Measurements from ENCODE around the gene ENO2. TPM values are rescaled to one million over a fixed set of nuclear protein-coding genes. Genes with fewer than 3 reads are reported as not detected.

ENO2 gene
- polyA plus RNA-seq, 1 donor = 18.6 TPM

DNA sequence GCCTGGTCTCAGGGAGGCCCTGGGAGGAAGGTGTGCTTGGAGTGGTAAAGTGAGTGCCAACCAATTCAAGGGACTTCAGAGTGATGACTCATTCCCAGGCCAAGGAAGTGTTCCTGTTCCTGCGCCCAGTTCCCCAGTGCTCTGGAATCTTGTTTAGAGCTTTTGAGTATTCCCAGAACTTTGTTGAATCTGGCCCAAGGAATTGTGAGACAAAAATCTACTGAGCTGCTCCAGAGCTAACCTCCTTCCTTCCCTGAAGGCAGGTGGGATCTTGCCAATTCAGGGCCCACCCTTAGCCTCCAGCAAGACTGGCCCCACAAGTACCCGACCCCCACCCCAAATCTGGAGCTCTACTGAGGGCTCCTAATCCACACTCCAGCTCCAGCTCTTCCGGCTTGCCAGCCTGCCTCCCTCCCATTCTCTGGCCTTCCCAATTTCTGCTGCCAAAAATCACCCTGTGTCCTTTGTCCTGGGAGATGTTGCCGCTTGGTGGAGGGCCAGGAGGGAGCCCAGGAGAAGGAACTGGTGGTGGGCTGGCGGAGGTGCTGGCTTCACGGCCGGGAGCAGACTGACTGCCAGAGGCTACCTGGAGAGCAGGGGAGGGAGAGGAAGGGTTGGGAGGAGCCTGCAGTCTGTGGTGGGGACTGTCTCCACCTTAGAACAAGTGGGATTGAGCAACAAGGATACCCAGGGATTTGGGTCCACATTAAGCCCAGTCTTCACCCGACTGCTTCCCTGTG is 11.3 kb downstream of the ENO2 start:
- Histone ChIP-seq H3K9me3 (ENCODE audit: control insufficient read depth, low read depth, low read length) (no peaks in the 10 kb centered on the region), H3K4me1 (ENCODE audit: control insufficient read depth, insufficient read depth, low read length) (peaks cover 39% of the 10 kb centered on the region), H3K27ac (ENCODE audit: low read length) (peak overlapping the region; percentile 84), H3K4me3 (ENCODE audit: low read length) (peak overlapping the region; percentile 23), H3K36me3 (ENCODE audit: control insufficient read depth, insufficient read depth, low read length) (no peaks in the 10 kb centered on the region), H3K27me3 (ENCODE audit: control insufficient read depth, insufficient read depth, low read length) (no peaks in the 10 kb centered on the region)
- WGBS (ENCODE audit: insufficient coverage, low lambda C conversion rate) = no CpG with 5 or more reads among the region's 8 CpGs
- peak in 1 of 2 donors; percentile 68 for DNase-seq

DNA sequence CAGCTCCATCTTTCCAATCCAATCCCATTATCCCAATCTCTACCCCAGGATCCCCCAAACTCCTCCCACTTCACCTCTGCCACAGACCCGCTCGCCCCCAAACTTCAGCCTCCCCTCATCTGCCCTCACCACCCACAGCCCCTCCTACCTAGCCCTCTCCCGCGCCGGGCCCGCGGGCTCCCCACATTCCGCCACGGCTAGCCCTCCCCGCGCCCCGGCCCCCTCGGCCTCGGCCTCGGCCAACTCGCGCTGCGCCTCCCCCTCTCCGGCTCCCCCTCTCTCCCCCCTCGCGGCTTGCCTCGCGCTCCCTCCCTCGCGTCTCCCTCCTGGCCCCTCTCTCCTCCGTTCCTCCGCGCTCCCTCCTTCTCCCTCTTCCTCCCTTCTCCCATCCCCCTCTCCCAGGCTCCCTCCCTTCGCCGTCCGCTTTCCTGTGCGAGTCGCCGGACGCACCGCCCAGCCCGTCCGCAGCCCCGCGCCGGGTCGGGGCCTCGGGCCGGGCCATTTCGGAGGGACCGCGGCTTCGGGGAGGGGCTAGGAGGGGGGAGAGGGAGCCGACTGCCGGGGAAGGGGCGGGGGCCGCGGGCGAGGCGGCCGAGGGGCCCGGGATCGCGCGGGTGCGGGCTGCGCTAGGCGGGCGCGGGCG is 13.1 kb downstream of the ENO2 start, which contains the start of gene ATN1:
Gene ATN1, plus strand, starts transcription at position 581 of the 643 bp plus-strand sequence. CDS start 6,043 bp downstream, outside the sequence.
- no CpG with 5 or more reads among the region's 66 CpGs for WGBS (ENCODE audit: insufficient coverage, low lambda C conversion rate)
- H3K4me1 ChIP-seq (ENCODE audit: control insufficient read depth, insufficient read depth, low read length) = peaks cover 43% of the 10 kb centered on the region
- H3K4me3 ChIP-seq (ENCODE audit: low read length) = peak within 1 kb of the TSS; percentile 89
- DNase-seq = peak; percentile 74 to 85
- H3K9me3 ChIP-seq (ENCODE audit: control insufficient read depth, low read depth, low read length) = no peaks in the 10 kb centered on the region
- no peaks in the 10 kb centered on the region for H3K27me3 ChIP-seq (ENCODE audit: control insufficient read depth, insufficient read depth, low read length)
- H3K36me3 ChIP-seq (ENCODE audit: control insufficient read depth, insufficient read depth, low read length) = no peaks in the 10 kb centered on the region
- H3K27ac ChIP-seq (ENCODE audit: low read length) = peak within 1 kb of the TSS; percentile 84

DNA sequence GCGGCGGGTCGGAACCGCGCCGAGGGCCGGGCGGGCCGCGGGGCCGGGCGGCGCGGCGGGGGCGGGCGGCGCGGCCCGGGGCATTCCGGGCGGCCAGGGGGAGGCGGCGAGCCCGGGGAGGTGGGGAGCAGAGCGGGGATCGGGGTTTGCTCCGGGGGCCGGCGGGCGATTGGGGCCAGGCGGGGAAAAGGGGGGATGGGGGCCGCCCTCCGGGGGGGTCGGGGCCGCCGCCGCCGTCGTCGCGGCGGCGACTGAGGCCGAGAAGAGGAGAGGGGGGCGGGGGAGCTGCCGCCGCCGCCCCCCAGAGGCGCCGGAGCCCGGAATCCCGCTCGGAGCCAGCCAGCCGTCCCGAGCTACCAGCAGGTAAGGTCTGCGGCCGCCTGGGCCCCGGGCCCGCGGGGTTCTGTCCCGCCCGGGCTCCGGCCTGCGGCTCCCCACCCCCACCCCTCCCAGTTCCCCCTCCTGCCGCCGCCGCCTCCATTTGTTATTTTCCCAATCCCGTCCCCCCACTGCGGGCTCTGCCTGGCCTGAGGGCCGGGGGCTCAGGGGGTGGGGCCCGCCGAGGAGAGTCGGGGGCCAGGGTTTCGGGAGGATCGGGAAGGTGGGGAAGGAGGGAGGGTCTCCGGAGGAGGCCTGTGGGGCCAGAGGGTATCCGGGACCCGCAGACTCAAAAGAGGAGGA is 13.8 kb downstream of the ENO2 start:
- no peak for DNase-seq
- Histone ChIP-seq H3K36me3 (ENCODE audit: control insufficient read depth, insufficient read depth, low read length) (peaks cover under 1% of the 10 kb centered on the region), H3K9me3 (ENCODE audit: control insufficient read depth, low read depth, low read length) (no peaks in the 10 kb centered on the region), H3K4me1 (ENCODE audit: control insufficient read depth, insufficient read depth, low read length) (peaks cover 43% of the 10 kb centered on the region), H3K27me3 (ENCODE audit: control insufficient read depth, insufficient read depth, low read length) (no peaks in the 10 kb centered on the region), H3K4me3 (ENCODE audit: low read length) (peak overlapping the region; percentile 89), H3K27ac (ENCODE audit: low read length) (peak overlapping the region; percentile 70)
- no CpG with 5 or more reads among the region's 79 CpGs for WGBS (ENCODE audit: insufficient coverage, low lambda C conversion rate)

DNA sequence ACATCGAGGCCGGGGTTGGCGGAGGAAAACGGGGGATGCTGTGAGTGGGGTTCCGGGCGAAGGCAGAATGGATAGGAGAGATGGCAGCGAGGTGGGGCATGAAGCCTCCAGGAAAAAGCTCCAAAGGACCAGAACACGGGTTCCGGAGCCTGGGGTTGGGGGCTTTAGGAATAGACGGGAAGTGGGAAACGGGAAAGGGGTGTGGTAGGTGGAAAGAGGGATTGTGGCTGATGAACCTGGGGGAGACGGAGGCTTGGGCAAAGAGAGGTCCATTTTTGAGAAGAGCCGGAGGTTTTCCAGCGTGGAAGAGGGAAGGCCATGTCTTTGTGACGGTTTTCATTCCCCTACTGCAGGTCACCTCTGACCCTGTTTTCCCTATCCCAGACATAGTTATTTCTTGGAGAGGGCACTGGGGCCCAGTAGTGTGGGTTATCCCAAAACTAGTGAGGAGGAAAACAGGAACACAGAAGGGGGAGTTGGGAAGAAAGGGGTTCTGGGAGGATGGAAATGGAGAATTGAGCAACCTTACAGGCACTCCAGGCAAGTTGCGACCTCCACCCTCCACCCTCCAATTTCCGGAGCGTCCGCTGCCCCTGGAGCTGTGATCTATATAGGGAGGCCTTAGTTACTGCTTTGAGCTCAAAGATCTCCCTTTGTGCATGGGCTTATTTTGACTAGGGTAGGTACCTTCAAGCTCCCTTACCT is 14.5 kb downstream of the ENO2 start:
- Histone ChIP-seq H3K27ac (ENCODE audit: low read length) (peak overlapping the region; percentile 70), H3K4me3 (ENCODE audit: low read length) (peak overlapping the region; percentile 89), H3K9me3 (ENCODE audit: control insufficient read depth, low read depth, low read length) (no peaks in the 10 kb centered on the region), H3K36me3 (ENCODE audit: control insufficient read depth, insufficient read depth, low read length) (peaks cover 7% of the 10 kb centered on the region), H3K27me3 (ENCODE audit: control insufficient read depth, insufficient read depth, low read length) (no peaks in the 10 kb centered on the region), H3K4me1 (ENCODE audit: control insufficient read depth, insufficient read depth, low read length) (peaks cover 43% of the 10 kb centered on the region)
- no CpG with 5 or more reads among the region's 19 CpGs for WGBS (ENCODE audit: insufficient coverage, low lambda C conversion rate)
- peak in 1 of 2 donors; percentile 45 for DNase-seq

- peaks cover 16% of the 10 kb centered on the region for H3K36me3 ChIP-seq (ENCODE audit: control insufficient read depth, insufficient read depth, low read length)
- DNase-seq = peak in 1 of 2 donors; percentile 21
- no peaks in the 10 kb centered on the region for H3K27me3 ChIP-seq (ENCODE audit: control insufficient read depth, insufficient read depth, low read length)
- peaks cover 38% of the 10 kb centered on the region for H3K4me1 ChIP-seq (ENCODE audit: control insufficient read depth, insufficient read depth, low read length)
- H3K4me3 ChIP-seq (ENCODE audit: low read length) = peak overlapping the region; percentile 89
- 73% methylated on average over 2 of the region's 7 CpGs for WGBS (ENCODE audit: insufficient coverage, low lambda C conversion rate)
- H3K27ac ChIP-seq (ENCODE audit: low read length) = peak overlapping the region; percentile 70
- no peaks in the 10 kb centered on the region for H3K9me3 ChIP-seq (ENCODE audit: control insufficient read depth, low read depth, low read length)
These were observed 15.4 kb downstream of the ENO2 start for GRCh38 chr12:6929466-6930452.

DNA sequence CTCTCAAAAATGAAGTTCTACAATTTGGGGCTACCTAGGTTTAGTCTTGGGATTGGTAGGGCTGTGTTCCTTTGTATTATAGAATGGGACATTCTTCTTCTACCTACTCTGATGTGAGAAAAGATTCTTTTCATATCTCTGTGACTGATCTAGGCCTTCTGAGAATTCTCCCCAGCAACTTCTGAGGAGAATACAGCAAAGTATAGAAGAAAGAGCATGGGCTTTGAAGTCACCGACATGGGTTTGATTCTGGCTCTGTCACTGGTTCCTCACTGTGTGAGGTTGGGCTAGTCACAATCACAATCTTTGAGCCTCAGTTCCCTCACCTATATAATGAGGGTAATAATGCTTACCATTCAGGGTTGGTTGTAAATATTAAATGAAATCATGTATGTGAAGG is 18.4 kb downstream of the ENO2 start:
- Histone ChIP-seq H3K4me1 (ENCODE audit: control insufficient read depth, insufficient read depth, low read length) (peaks cover 21% of the 10 kb centered on the region), H3K27ac (ENCODE audit: low read length) (no peak overlapping the region), H3K4me3 (ENCODE audit: low read length) (no peak overlapping the region), H3K36me3 (ENCODE audit: control insufficient read depth, insufficient read depth, low read length) (peaks cover 37% of the 10 kb centered on the region), H3K27me3 (ENCODE audit: control insufficient read depth, insufficient read depth, low read length) (no peaks in the 10 kb centered on the region), H3K9me3 (ENCODE audit: control insufficient read depth, low read depth, low read length) (no peaks in the 10 kb centered on the region)
- DNase-seq = no peak
- no CpG with 5 or more reads among the region's 1 CpG for WGBS (ENCODE audit: insufficient coverage, low lambda C conversion rate)

- WGBS (ENCODE audit: insufficient coverage, low lambda C conversion rate) = no CpG with 5 or more reads among the region's 8 CpGs
- no peak for DNase-seq
- H3K4me3 ChIP-seq (ENCODE audit: low read length) = no peak overlapping the region
- H3K4me1 ChIP-seq (ENCODE audit: control insufficient read depth, insufficient read depth, low read length) = peaks cover 25% of the 10 kb centered on the region
- H3K27ac ChIP-seq (ENCODE audit: low read length) = no peak overlapping the region
- H3K27me3 ChIP-seq (ENCODE audit: control insufficient read depth, insufficient read depth, low read length) = no peaks in the 10 kb centered on the region
- peaks cover 44% of the 10 kb centered on the region for H3K36me3 ChIP-seq (ENCODE audit: control insufficient read depth, insufficient read depth, low read length)
- H3K9me3 ChIP-seq (ENCODE audit: control insufficient read depth, low read depth, low read length) = no peaks in the 10 kb centered on the region
These were observed 19.7 kb downstream of the ENO2 start for GRCh38 chr12:6934110-6934509.

DNA sequence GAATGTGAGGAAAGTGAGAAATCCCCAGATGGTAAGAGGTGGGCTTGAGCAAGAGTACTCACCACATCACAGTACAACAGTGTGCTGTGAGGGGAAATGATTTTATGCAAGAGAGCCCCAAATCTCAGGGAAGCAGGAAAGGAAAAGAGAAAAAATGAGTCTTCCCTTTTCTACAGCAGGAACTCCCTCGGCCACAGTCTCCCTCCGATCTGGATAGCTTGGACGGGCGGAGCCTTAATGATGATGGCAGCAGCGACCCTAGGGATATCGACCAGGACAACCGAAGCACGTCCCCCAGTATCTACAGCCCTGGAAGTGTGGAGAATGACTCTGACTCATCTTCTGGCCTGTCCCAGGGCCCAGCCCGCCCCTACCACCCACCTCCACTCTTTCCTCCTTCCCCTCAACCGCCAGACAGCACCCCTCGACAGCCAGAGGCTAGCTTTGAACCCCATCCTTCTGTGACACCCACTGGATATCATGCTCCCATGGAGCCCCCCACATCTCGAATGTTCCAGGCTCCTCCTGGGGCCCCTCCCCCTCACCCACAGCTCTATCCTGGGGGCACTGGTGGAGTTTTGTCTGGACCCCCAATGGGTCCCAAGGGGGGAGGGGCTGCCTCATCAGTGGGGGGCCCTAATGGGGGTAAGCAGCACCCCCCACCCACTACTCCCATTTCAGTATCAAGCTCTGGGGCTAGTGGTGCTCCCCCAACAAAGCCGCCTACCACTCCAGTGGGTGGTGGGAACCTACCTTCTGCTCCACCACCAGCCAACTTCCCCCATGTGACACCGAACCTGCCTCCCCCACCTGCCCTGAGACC is 21.2 kb downstream of the ENO2 start:
- no peak overlapping the region for H3K27ac ChIP-seq (ENCODE audit: low read length)
- H3K36me3 ChIP-seq (ENCODE audit: control insufficient read depth, insufficient read depth, low read length) = peaks cover 52% of the 10 kb centered on the region
- no peaks in the 10 kb centered on the region for H3K9me3 ChIP-seq (ENCODE audit: control insufficient read depth, low read depth, low read length)
- peaks cover 14% of the 10 kb centered on the region for H3K4me1 ChIP-seq (ENCODE audit: control insufficient read depth, insufficient read depth, low read length)
- no peaks in the 10 kb centered on the region for H3K27me3 ChIP-seq (ENCODE audit: control insufficient read depth, insufficient read depth, low read length)
- DNase-seq = no peak
- H3K4me3 ChIP-seq (ENCODE audit: low read length) = no peak overlapping the region
- no CpG with 5 or more reads among the region's 14 CpGs for WGBS (ENCODE audit: insufficient coverage, low lambda C conversion rate)

DNA sequence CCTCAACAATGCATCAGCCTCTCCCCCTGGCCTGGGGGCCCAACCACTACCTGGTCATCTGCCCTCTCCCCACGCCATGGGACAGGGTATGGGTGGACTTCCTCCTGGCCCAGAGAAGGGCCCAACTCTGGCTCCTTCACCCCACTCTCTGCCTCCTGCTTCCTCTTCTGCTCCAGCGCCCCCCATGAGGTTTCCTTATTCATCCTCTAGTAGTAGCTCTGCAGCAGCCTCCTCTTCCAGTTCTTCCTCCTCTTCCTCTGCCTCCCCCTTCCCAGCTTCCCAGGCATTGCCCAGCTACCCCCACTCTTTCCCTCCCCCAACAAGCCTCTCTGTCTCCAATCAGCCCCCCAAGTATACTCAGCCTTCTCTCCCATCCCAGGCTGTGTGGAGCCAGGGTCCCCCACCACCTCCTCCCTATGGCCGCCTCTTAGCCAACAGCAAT is 21.8 kb downstream of the ENO2 start:
- H3K36me3 ChIP-seq (ENCODE audit: control insufficient read depth, insufficient read depth, low read length) = peaks cover 58% of the 10 kb centered on the region

More for the DNA sequence above, 21.8 kb downstream of the ENO2 start:
- WGBS (ENCODE audit: insufficient coverage, low lambda C conversion rate) = no CpG with 5 or more reads among the region's 3 CpGs
- no peak overlapping the region for H3K4me3 ChIP-seq (ENCODE audit: low read length)
- H3K27ac ChIP-seq (ENCODE audit: low read length) = no peak overlapping the region
- no peaks in the 10 kb centered on the region for H3K9me3 ChIP-seq (ENCODE audit: control insufficient read depth, low read depth, low read length)
- peaks cover 10% of the 10 kb centered on the region for H3K4me1 ChIP-seq (ENCODE audit: control insufficient read depth, insufficient read depth, low read length)
- no peaks in the 10 kb centered on the region for H3K27me3 ChIP-seq (ENCODE audit: control insufficient read depth, insufficient read depth, low read length)
- DNase-seq = no peak

Measured in large intestine (tissue), 3 donors.